ENCODE data around the gene CDH23. TPM values are rescaled to one million over a fixed set of nuclear protein-coding genes. Genes with fewer than 3 reads are reported as not detected.

The CDH23 gene
- total RNA-seq, 4 donors from 2014 or later = 13.8 to 20.1 (median 17.3) TPM

GRCh38 chr10:71486484-71487114 lies 89.9 kb downstream of the CDH23 start:
- H3K27ac ChIP-seq = no peak overlapping the region
- H3K27me3 ChIP-seq = no peaks in the 10 kb centered on the region
- TF ChIP-seq, protein P1, sequence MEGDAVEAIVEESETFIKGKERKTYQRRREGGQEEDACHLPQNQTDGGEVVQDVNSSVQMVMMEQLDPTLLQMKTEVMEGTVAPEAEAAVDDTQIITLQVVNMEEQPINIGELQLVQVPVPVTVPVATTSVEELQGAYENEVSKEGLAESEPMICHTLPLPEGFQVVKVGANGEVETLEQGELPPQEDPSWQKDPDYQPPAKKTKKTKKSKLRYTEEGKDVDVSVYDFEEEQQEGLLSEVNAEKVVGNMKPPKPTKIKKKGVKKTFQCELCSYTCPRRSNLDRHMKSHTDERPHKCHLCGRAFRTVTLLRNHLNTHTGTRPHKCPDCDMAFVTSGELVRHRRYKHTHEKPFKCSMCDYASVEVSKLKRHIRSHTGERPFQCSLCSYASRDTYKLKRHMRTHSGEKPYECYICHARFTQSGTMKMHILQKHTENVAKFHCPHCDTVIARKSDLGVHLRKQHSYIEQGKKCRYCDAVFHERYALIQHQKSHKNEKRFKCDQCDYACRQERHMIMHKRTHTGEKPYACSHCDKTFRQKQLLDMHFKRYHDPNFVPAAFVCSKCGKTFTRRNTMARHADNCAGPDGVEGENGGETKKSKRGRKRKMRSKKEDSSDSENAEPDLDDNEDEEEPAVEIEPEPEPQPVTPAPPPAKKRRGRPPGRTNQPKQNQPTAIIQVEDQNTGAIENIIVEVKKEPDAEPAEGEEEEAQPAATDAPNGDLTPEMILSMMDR (IDR thresholded peaks at IDR 0.05) = peak in 3 of 5 experiments; percentile 13 to 17 (median 14)
- no peak for TF ChIP-seq EP300 (IDR thresholded peaks at IDR 0.05)
- no peak for TF ChIP-seq POLR2A (IDR thresholded peaks at IDR 0.05)
- DNase-seq (ENCODE audit: low spot score in 2 of 2) = peak in 1 of 2 donors; percentile 24
- WGBS, 2 donors = 43 to 44% methylated on average over 5 to 6 of the region's 6 CpGs
- peaks cover 0 to 19% (median 4%) of the 10 kb centered on the region in 4 donors for H3K9me3 ChIP-seq
- H3K4me3 ChIP-seq = no peak overlapping the region
- no peaks in the 10 kb centered on the region for H3K4me1 ChIP-seq
- H3K36me3 ChIP-seq = no peaks in the 10 kb centered on the region

DNA sequence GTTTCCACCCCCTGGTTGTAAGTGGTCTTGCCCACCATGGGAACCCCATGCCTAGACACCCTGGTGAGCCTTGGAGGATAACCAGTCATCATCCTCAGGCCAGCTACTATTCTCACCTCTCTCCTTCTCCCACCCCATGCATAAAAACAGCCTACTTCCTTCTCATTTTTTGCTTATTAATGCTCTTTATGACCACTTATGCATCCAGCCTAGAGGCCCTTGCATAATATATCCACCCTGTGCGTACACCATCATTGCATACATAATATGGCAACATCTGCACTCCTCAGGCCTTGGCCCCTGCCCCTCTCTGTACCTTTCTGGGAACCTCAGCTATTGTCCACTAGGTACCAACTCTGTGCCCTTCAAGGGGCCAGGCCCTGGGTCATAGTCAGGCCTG lies 91.0 kb downstream of the CDH23 start:
- Histone ChIP-seq H3K27me3 (no peaks in the 10 kb centered on the region), H3K4me3 (no peak overlapping the region), H3K36me3 (no peaks in the 10 kb centered on the region), H3K4me1 (no peaks in the 10 kb centered on the region), H3K9me3 (peaks cover 0 to 19% (median 4%) of the 10 kb centered on the region in 4 donors), H3K27ac (no peak overlapping the region)
- WGBS, 2 donors = 86 to 90% methylated on average over 1 of the region's 1 CpG
- TF ChIP-seq, protein P1 (IDR thresholded peaks at IDR 0.05) = no peak
- TF ChIP-seq EP300 (IDR thresholded peaks at IDR 0.05) (no peak), POLR2A (IDR thresholded peaks at IDR 0.05) (no peak)
- no peak for DNase-seq (ENCODE audit: low spot score in 2 of 2)

GRCh38 chr10:71489077-71489476 lies 92.4 kb downstream of the CDH23 start:
- 93 to 96% methylated on average over 2 of the region's 2 CpGs for WGBS, 2 donors
- H3K9me3 ChIP-seq = peaks cover 0 to 19% (median 4%) of the 10 kb centered on the region in 4 donors
- DNase-seq (ENCODE audit: low spot score in 2 of 2) = no peak
- no peak overlapping the region for H3K4me3 ChIP-seq
- no peak overlapping the region for H3K27ac ChIP-seq
- H3K36me3 ChIP-seq = no peaks in the 10 kb centered on the region
- no peaks in the 10 kb centered on the region for H3K4me1 ChIP-seq
- TF ChIP-seq EP300 (IDR thresholded peaks at IDR 0.05) (no peak), POLR2A (IDR thresholded peaks at IDR 0.05) (no peak)
- TF ChIP-seq, protein P1 (IDR thresholded peaks at IDR 0.05) = no peak
- H3K27me3 ChIP-seq = no peaks in the 10 kb centered on the region

DNA sequence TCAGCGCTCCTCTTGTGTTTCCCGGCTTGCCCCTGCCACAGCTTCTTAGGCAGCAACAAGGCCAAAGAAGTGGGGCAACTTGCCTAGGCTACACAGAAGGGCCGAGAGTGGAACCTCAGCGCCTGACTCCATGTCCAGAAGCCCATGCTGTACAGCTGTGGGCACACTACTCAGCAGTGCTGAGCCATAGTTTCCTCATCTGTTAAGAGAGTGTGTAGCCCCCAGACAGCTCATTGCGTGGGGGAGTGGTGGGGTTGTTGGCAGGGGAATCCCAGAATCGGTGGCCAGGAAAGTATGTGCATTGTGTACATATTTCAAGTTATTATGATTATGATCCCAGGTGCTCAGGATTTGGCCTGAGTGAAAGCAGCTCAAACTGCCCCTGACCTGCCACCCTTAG lies 96.2 kb downstream of the CDH23 start:
- H3K36me3 ChIP-seq = no peaks in the 10 kb centered on the region
- no peak overlapping the region for H3K4me3 ChIP-seq
- no peak for TF ChIP-seq EP300 (IDR thresholded peaks at IDR 0.05)
- TF ChIP-seq, protein P1 (IDR thresholded peaks at IDR 0.05) = no peak
- no peak for TF ChIP-seq POLR2A (IDR thresholded peaks at IDR 0.05)
- H3K27me3 ChIP-seq = no peaks in the 10 kb centered on the region
- 79 to 88% methylated on average over 5 to 6 of the region's 6 CpGs for WGBS, 2 donors
- H3K4me1 ChIP-seq = peaks cover 0 to 11% (median 0%) of the 10 kb centered on the region in 4 donors
- no peak for DNase-seq (ENCODE audit: low spot score in 2 of 2)
- H3K27ac ChIP-seq = no peak overlapping the region
- peaks cover 0 to 19% (median 4%) of the 10 kb centered on the region in 4 donors for H3K9me3 ChIP-seq

- no peaks in the 10 kb centered on the region for H3K36me3 ChIP-seq
- TF ChIP-seq, protein P1 (IDR thresholded peaks at IDR 0.05) = no peak
- TF ChIP-seq POLR2A (IDR thresholded peaks at IDR 0.05) (no peak), EP300 (IDR thresholded peaks at IDR 0.05) (no peak)
- peaks cover 0 to 10% (median under 1%) of the 10 kb centered on the region in 4 donors for H3K9me3 ChIP-seq
- peaks cover 0 to 13% (median 0%) of the 10 kb centered on the region in 4 donors for H3K4me1 ChIP-seq
- no peak overlapping the region for H3K27ac ChIP-seq
- H3K4me3 ChIP-seq = no peak overlapping the region
- H3K27me3 ChIP-seq = no peaks in the 10 kb centered on the region
- WGBS, 2 donors = 94 to 96% methylated on average over 6 of the region's 6 CpGs
- DNase-seq (ENCODE audit: low spot score in 2 of 2) = no peak
These were observed 97.0 kb downstream of the CDH23 start for GRCh38 chr10:71493741-71494140.
